Measurements from ENCODE around the gene WFIKKN2. TPM values are rescaled to one million over a fixed set of nuclear protein-coding genes. Genes with fewer than 3 reads are reported as not detected.

Gene WFIKKN2
- polyA plus RNA-seq, 2 of the 4 experiments (the other 2 are of a cell fraction): not detected

DNA sequence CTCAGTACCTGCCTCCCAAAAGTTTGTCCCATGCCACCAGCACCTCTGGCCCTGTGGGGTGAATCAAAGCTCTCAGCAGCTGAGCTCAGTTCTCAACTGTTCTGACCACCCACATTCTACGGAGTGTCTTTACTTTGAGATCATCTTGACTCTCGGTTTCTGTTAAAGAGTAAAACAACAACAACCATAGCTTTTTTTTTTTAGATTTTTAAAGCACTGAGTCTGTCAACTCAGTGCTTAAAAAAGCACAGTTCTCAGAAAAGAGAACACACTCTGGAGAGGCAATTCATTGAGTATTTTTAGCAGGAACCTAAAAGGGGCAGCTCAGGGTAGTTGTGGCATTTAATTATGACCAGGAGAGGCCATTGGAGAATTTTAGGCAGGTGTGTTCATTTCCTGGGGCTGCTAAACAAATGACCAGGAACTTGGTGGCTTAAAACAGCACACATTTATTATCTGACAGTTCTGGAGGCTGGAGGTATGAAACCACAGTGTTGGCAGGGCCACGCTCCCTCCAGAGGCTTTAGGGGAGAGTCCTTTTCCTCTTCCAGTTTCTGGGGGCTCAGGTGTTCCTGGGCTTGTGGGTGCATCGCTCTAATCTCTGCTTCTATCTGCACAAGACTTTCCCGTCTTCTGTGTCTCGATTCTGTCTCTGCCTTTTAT is 6.7 kb upstream of the WFIKKN2 start:
- DNase-seq (ENCODE audit: low read depth in 1 of 2, low spot score in 1 of 2) (no peak), ATAC-seq (0 out of 6 replicates have a peak, but pooled peaks of 1 of the 2 experiments have one; percentile 22), FAIRE-seq (no peak)
- Histone ChIP-seq H3K4me3 (no peak overlapping the region), H3K9me3 (0 out of 3 replicates have a peak, but pooled peaks cover under 1% of the 10 kb centered on the region), H3K4me1 (no peaks in the 10 kb centered on the region), H3K27ac (no peak overlapping the region), H3K4me2 (no peak overlapping the region)
- 84% methylated on average over 6 of the region's 6 CpGs for WGBS (ENCODE audit: missing lambda C conversion rate)
- ChIA-PET POLR2A (interaction anchor here (0.5 kb wide), 1 partner anchor 420 kb away, joined by 4 read pairs; no protein-coding TSS in a partner anchor), CTCF (interaction anchor here (0.6 to 12.3 kb wide), 7 partner anchors 14 to 1273 kb away, joined by 3 to 111 read pairs (median 7); no protein-coding TSS in a partner anchor)
- TF ChIP-seq POLR2AphosphoS2 (conservative IDR thresholded peaks at IDR 0.05; ENCODE audit: low read length): no peak
- TF ChIP-seq, protein P1, sequence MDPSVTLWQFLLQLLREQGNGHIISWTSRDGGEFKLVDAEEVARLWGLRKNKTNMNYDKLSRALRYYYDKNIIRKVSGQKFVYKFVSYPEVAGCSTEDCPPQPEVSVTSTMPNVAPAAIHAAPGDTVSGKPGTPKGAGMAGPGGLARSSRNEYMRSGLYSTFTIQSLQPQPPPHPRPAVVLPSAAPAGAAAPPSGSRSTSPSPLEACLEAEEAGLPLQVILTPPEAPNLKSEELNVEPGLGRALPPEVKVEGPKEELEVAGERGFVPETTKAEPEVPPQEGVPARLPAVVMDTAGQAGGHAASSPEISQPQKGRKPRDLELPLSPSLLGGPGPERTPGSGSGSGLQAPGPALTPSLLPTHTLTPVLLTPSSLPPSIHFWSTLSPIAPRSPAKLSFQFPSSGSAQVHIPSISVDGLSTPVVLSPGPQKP (IDR thresholded peaks at IDR 0.05; ENCODE audit: low read depth, low read length): no peak
- no peak for TF ChIP-seq HOXA7 (CRISPR knock-in tag; IDR thresholded peaks at IDR 0.05)
- TF ChIP-seq ZC3H11A (IDR thresholded peaks at IDR 0.05): no peak
- TF ChIP-seq RAD21 (conservative IDR thresholded peaks at IDR 0.05 in 1 of 2, IDR thresholded peaks at IDR 0.05 in 1 of 2): no peak
- TF ChIP-seq CEBPB (IDR thresholded peaks at IDR 0.05): no peak
- TF ChIP-seq EHMT2 (IDR thresholded peaks at IDR 0.05; ENCODE audit: low read depth): no peak
- no peak for TF ChIP-seq HOXB13 (CRISPR knock-in tag; IDR thresholded peaks at IDR 0.05; ENCODE audit: low read depth)
- no peak for TF ChIP-seq HEYL (CRISPR knock-in tag; IDR thresholded peaks at IDR 0.05)
- TF ChIP-seq ZFP36 (IDR thresholded peaks at IDR 0.05; ENCODE audit: borderline replicate concordance, partially characterized antibody): no peak
- TF ChIP-seq TFCP2L1 (CRISPR knock-in tag; IDR thresholded peaks at IDR 0.05): no peak

- Histone ChIP-seq H3K4me1 (no peaks in the 10 kb centered on the region), H3K9me3 (no peaks in the 10 kb centered on the region), H3K4me3 (no peak overlapping the region), H3K4me2 (no peak overlapping the region), H3K27ac (no peak overlapping the region)
- POLR2A ChIA-PET: no interaction called here
- ATAC-seq (no peak), FAIRE-seq (no peak), DNase-seq (ENCODE audit: low read depth in 1 of 2, low spot score in 1 of 2) (no peak)
- CTCF ChIA-PET: interaction anchor here (0.7 to 12.3 kb wide), 6 partner anchors 13 to 281 kb away, joined by 3 to 111 read pairs (median 44); no protein-coding TSS in a partner anchor
- WGBS (ENCODE audit: missing lambda C conversion rate): 85% methylated on average over 6 of the region's 6 CpGs
- no peak for TF ChIP-seq RFX5 (IDR thresholded peaks at IDR 0.05)
- TF ChIP-seq ZFP36 (IDR thresholded peaks at IDR 0.05; ENCODE audit: borderline replicate concordance, partially characterized antibody): no peak
- TF ChIP-seq HEYL (CRISPR knock-in tag; IDR thresholded peaks at IDR 0.05): no peak
- no peak for TF ChIP-seq ZC3H11A (IDR thresholded peaks at IDR 0.05)
- no peak for TF ChIP-seq SREBF2 (IDR thresholded peaks at IDR 0.05)
- TF ChIP-seq CHD2 (IDR thresholded peaks at IDR 0.05; ENCODE audit: low read length, partially characterized antibody): no peak
- TF ChIP-seq NFE2L2 (conservative IDR thresholded peaks at IDR 0.05; ENCODE audit: low read length): no peak
- TF ChIP-seq EP300 (IDR thresholded peaks at IDR 0.05): no peak
- TF ChIP-seq MAZ (IDR thresholded peaks at IDR 0.05; ENCODE audit: borderline replicate concordance, low read depth, low read length): no peak
- TF ChIP-seq FOXS1 (CRISPR knock-in tag; IDR thresholded peaks at IDR 0.05): no peak
- TF ChIP-seq, protein P2, sequence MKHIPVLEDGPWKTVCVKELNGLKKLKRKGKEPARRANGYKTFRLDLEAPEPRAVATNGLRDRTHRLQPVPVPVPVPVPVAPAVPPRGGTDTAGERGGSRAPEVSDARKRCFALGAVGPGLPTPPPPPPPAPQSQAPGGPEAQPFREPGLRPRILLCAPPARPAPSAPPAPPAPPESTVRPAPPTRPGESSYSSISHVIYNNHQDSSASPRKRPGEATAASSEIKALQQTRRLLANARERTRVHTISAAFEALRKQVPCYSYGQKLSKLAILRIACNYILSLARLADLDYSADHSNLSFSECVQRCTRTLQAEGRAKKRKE (CRISPR knock-in tag; IDR thresholded peaks at IDR 0.05; ENCODE audit: low read depth): no peak
- no peak for TF ChIP-seq KDM1A (IDR thresholded peaks at IDR 0.05; ENCODE audit: low read depth)
- no peak for TF ChIP-seq HOXB13 (CRISPR knock-in tag; IDR thresholded peaks at IDR 0.05; ENCODE audit: low read depth)
- TF ChIP-seq HES2 (IDR thresholded peaks at IDR 0.05): no peak
- TF ChIP-seq ESRRA (IDR thresholded peaks at IDR 0.05; ENCODE audit: borderline replicate concordance, low read length): no peak
- TF ChIP-seq BCL3 (IDR thresholded peaks at IDR 0.05): no peak
- TF ChIP-seq HMGXB4 (CRISPR knock-in tag; IDR thresholded peaks at IDR 0.05; ENCODE audit: borderline replicate concordance): no peak
Observed at GRCh38 chr17:50829332-50829731, 6.1 kb upstream of the WFIKKN2 start.

Measured in A549 (cell line).